ENCODE data around the gene SLC45A1.

The SLC45A1 gene

GRCh38 chr1:8360493-8361197, 42.7 kb downstream of the SLC45A1 start:
- H3K4me3 ChIP-seq (ENCODE audit: low read length, poor library complexity, severe bottlenecking) = no peak overlapping the region
- H2AFZ ChIP-seq (ENCODE audit: low read length) = no peak overlapping the region
- no peak for TF ChIP-seq EZH2phosphoT487 (IDR thresholded peaks at IDR 0.05; ENCODE audit: borderline replicate concordance)
- no peak for TF ChIP-seq CTCF (conservative IDR thresholded peaks at IDR 0.05; ENCODE audit: low read length)
- no peaks in the 10 kb centered on the region for H3K27me3 ChIP-seq (ENCODE audit: insufficient read depth, low read length, poor library complexity, severe bottlenecking)
- H3K79me2 ChIP-seq (ENCODE audit: insufficient read depth, low read length) = peaks cover 6% of the 10 kb centered on the region; the same call in 1 of the 2 replicates
- H3K9ac ChIP-seq (ENCODE audit: low read depth, low read length, poor library complexity, severe bottlenecking) = no peak overlapping the region
- H4K20me1 ChIP-seq (ENCODE audit: insufficient read depth, low read length, poor library complexity, severe bottlenecking) = peaks cover 3% of the 10 kb centered on the region
- H3K4me2 ChIP-seq (ENCODE audit: low read depth, low read length, poor library complexity, severe bottlenecking) = no peak overlapping the region
- H3F3A ChIP-seq (ENCODE audit: low read depth) = no peaks in the 10 kb centered on the region
- peaks cover 89% of the 10 kb centered on the region; the same call in 1 of the 2 replicates for H3K36me3 ChIP-seq (ENCODE audit: insufficient read depth, low read length)
- H3K4me1 ChIP-seq (ENCODE audit: insufficient read depth, low read length, poor library complexity, severe bottlenecking) = no peaks in the 10 kb centered on the region
- no peaks in the 10 kb centered on the region for H3K9me3 ChIP-seq (ENCODE audit: insufficient read depth, low read depth, low read length)
- no peaks in the 10 kb centered on the region for H3K9me2 ChIP-seq (replicated peaks; ENCODE audit: low read depth, low read length)

GRCh38 chr1:8361198-8361849, 43.4 kb downstream of the SLC45A1 start:
- no peak overlapping the region for H3K4me2 ChIP-seq (ENCODE audit: low read depth, low read length, poor library complexity, severe bottlenecking)
- no peaks in the 10 kb centered on the region for H3K9me2 ChIP-seq (replicated peaks; ENCODE audit: low read depth, low read length)
- no peak overlapping the region for H3K4me3 ChIP-seq (ENCODE audit: low read length, poor library complexity, severe bottlenecking)
- H2AFZ ChIP-seq (ENCODE audit: low read length) = no peak overlapping the region
- no peaks in the 10 kb centered on the region for H3K4me1 ChIP-seq (ENCODE audit: insufficient read depth, low read length, poor library complexity, severe bottlenecking)
- H3K79me2 ChIP-seq (ENCODE audit: insufficient read depth, low read length) = peaks cover 13% of the 10 kb centered on the region
- H3K9ac ChIP-seq (ENCODE audit: low read depth, low read length, poor library complexity, severe bottlenecking) = no peak overlapping the region
- H3K27me3 ChIP-seq (ENCODE audit: insufficient read depth, low read length, poor library complexity, severe bottlenecking) = no peaks in the 10 kb centered on the region
- H3F3A ChIP-seq (ENCODE audit: low read depth) = no peaks in the 10 kb centered on the region
- TF ChIP-seq CTCF (conservative IDR thresholded peaks at IDR 0.05; ENCODE audit: low read length) (no peak), EZH2phosphoT487 (IDR thresholded peaks at IDR 0.05; ENCODE audit: borderline replicate concordance) (no peak)
- peaks cover 89% of the 10 kb centered on the region; the same call in 1 of the 2 replicates for H3K36me3 ChIP-seq (ENCODE audit: insufficient read depth, low read length)
- H3K9me3 ChIP-seq (ENCODE audit: insufficient read depth, low read depth, low read length) = no peaks in the 10 kb centered on the region
- H4K20me1 ChIP-seq (ENCODE audit: insufficient read depth, low read length, poor library complexity, severe bottlenecking) = peaks cover 10% of the 10 kb centered on the region

GRCh38 chr1:8362701-8363101, 44.8 kb downstream of the SLC45A1 start:
- Histone ChIP-seq H3K36me3 (ENCODE audit: insufficient read depth, low read length) (peaks cover 81% of the 10 kb centered on the region; the same call in 1 of the 2 replicates), H3F3A (ENCODE audit: low read depth) (no peaks in the 10 kb centered on the region), H4K20me1 (ENCODE audit: insufficient read depth, low read length, poor library complexity, severe bottlenecking) (peaks cover 23% of the 10 kb centered on the region), H3K4me1 (ENCODE audit: insufficient read depth, low read length, poor library complexity, severe bottlenecking) (no peaks in the 10 kb centered on the region), H3K9ac (ENCODE audit: low read depth, low read length, poor library complexity, severe bottlenecking) (no peak overlapping the region), H3K9me3 (ENCODE audit: insufficient read depth, low read depth, low read length) (no peaks in the 10 kb centered on the region), H2AFZ (ENCODE audit: low read length) (no peak overlapping the region), H3K27me3 (ENCODE audit: insufficient read depth, low read length, poor library complexity, severe bottlenecking) (no peaks in the 10 kb centered on the region), H3K4me3 (ENCODE audit: low read length, poor library complexity, severe bottlenecking) (no peak overlapping the region), H3K79me2 (ENCODE audit: insufficient read depth, low read length) (peaks cover 27% of the 10 kb centered on the region), H3K4me2 (ENCODE audit: low read depth, low read length, poor library complexity, severe bottlenecking) (no peak overlapping the region), H3K9me2 (replicated peaks; ENCODE audit: low read depth, low read length) (no peaks in the 10 kb centered on the region)
- TF ChIP-seq EZH2phosphoT487 (IDR thresholded peaks at IDR 0.05; ENCODE audit: borderline replicate concordance) (no peak), CTCF (conservative IDR thresholded peaks at IDR 0.05; ENCODE audit: low read length) (no peak)

Measured in Loucy (cell line).